Loucy (cell line): ENCODE data around the gene THOC6.

Experiments
- EZH2phosphoT487 ChIP-seq: fragments of 200-600 bp; IDR thresholded peaks from 2 replicates; pipeline ENCODE4 v1.6.1; 2018; ENCODE audit warnings: antibody characterized with exemption, mild to moderate bottlenecking, moderate library complexity, borderline replicate concordance
- TF ChIP-seq, protein P1 (sequence below): fragments of 200-600 bp; sonication (generic); conservative IDR thresholded peaks from 2 replicates; pipeline ENCODE4 v1.5.1; 2014; ENCODE audit warnings: mild to moderate bottlenecking, antibody characterized with exemption, low read length

GRCh38 chr16:3046641-3047386, 23.0 kb downstream of the THOC6 start:
- TF ChIP-seq, protein P1, sequence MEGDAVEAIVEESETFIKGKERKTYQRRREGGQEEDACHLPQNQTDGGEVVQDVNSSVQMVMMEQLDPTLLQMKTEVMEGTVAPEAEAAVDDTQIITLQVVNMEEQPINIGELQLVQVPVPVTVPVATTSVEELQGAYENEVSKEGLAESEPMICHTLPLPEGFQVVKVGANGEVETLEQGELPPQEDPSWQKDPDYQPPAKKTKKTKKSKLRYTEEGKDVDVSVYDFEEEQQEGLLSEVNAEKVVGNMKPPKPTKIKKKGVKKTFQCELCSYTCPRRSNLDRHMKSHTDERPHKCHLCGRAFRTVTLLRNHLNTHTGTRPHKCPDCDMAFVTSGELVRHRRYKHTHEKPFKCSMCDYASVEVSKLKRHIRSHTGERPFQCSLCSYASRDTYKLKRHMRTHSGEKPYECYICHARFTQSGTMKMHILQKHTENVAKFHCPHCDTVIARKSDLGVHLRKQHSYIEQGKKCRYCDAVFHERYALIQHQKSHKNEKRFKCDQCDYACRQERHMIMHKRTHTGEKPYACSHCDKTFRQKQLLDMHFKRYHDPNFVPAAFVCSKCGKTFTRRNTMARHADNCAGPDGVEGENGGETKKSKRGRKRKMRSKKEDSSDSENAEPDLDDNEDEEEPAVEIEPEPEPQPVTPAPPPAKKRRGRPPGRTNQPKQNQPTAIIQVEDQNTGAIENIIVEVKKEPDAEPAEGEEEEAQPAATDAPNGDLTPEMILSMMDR, result no peak
- TF ChIP-seq EZH2phosphoT487, result no peak
